A673 (cell line): ENCODE results near the gene CARHSP1. TPM values are rescaled to one million over a fixed set of nuclear protein-coding genes. Genes with fewer than 3 reads are reported as not detected.
"Not testable (repeated sequence)": the region's sequence is repeated elsewhere in the genome, so short reads cannot be mapped to it uniquely, and the experiment has no call there.

Experiments
- BruUV-seq: library from RNA; stranded (reverse); fragments of 400-500 nt; replicated peaks from 2 replicates; lab custom pipeline; 2021; lab: Mats Ljungman, UMichigan
- CTCF ChIA-PET: fragments of 300-600 bp; sonication (Branson Sonifier 250); formaldehyde crosslinking; loops from one replicate; lab custom pipeline; 2022; ENCODE audit warnings: antibody characterized with exemption; lab: Charles Lee
- POLR2A ChIA-PET: fragments of 300-600 bp; sonication (Branson Sonifier 250); formaldehyde crosslinking; loops from one replicate; lab custom pipeline; 2022; ENCODE audit warnings: antibody characterized with exemption; ENCODE audit not compliant: low non-redundant PET; lab: Charles Lee
- DNase-seq: peaks from one replicate; pipeline ENCODE4 v3.0.0-alpha.2; 2015; ENCODE audit warnings: low spot score
- H3K27ac ChIP-seq: fragments of 200-600 bp; sonication (generic); 2 replicates; pipeline ENCODE4 v1.5.1; 2016; ENCODE audit warnings: mixed run types, low read depth, mild to moderate bottlenecking, mixed read lengths, antibody characterized with exemption, low read length; ENCODE audit not compliant: poor library complexity, severe bottlenecking
- H3K27me3 ChIP-seq: fragments of 200-600 bp; sonication (generic); replicated peaks from 2 replicates; pipeline ENCODE4 v1.6.1; 2017; ENCODE audit warnings: mixed run types, low read depth, mild to moderate bottlenecking, mixed read lengths, antibody characterized with exemption, low read length; ENCODE audit not compliant: insufficient read depth, poor library complexity
- H3K36me3 ChIP-seq: fragments of 200-600 bp; sonication (generic); 2 replicates; pipeline ENCODE4 v1.6.1; 2016; ENCODE audit warnings: mixed run types, mild to moderate bottlenecking, mixed read lengths, antibody characterized with exemption, low read length; ENCODE audit not compliant: insufficient read depth, poor library complexity, severe bottlenecking
- H3K4me1 ChIP-seq: fragments of 200-600 bp; sonication (generic); 2 replicates; pipeline ENCODE4 v1.6.1; 2017; ENCODE audit warnings: mixed run types, mild to moderate bottlenecking, mixed read lengths, antibody characterized with exemption, low read length; ENCODE audit not compliant: insufficient read depth, poor library complexity, severe bottlenecking
- H3K4me3 ChIP-seq: fragments of 200-600 bp; sonication (generic); 2 replicates; pipeline ENCODE4 v1.5.1; 2016; ENCODE audit warnings: low read depth, mixed run types, mild to moderate bottlenecking, mixed read lengths, low read length; ENCODE audit not compliant: poor library complexity, severe bottlenecking
- H3K9me3 ChIP-seq: fragments of 200-600 bp; sonication (generic); 2 replicates; pipeline ENCODE4 v1.6.1; 2016; ENCODE audit warnings: mixed run types, low read depth, mild to moderate bottlenecking, mixed read lengths, antibody characterized with exemption, low read length; ENCODE audit not compliant: poor library complexity, severe bottlenecking
- CTCF ChIP-seq: fragments of 300-800, 200-600 bp; sonication (generic); conservative IDR thresholded peaks from 2 replicates; pipeline ENCODE4 v1.5.1; 2017; ENCODE audit warnings: low read depth, mild to moderate bottlenecking, antibody characterized with exemption, low read length, moderate library complexity, mixed read lengths
- EZH2 ChIP-seq: fragments of 200-600 bp; sonication (generic); IDR thresholded peaks from 2 replicates; pipeline ENCODE4 v1.6.1; 2017; ENCODE audit warnings: borderline replicate concordance, low read depth, mild to moderate bottlenecking, mixed read lengths, antibody characterized with exemption, low read length; ENCODE audit not compliant: poor library complexity, severe bottlenecking
- intact Hi-C: fragments of 100-400 bp; cut with micrococcal nuclease; formaldehyde crosslinking; loops from one replicate; pipeline ENCODE4 v1.10.0; 2022; ENCODE audit not compliant: unreplicated experiment
- total RNA-seq: library from RNA; stranded (reverse); gene quantifications from 2 replicates; pipeline ENCODE4 v1.2.3, GENCODE V29; 2021

Gene CARHSP1
- total RNA-seq, 1 experiment from 2014 or later: 316 TPM

GRCh38 chr16:8804313-8804712 lies 64.5 kb downstream of the CARHSP1 start:
- DNase-seq: no peak
- no peak for TF ChIP-seq CTCF
- TF ChIP-seq EZH2: no peak
- CTCF ChIA-PET: no interaction called here
- intact Hi-C loops: no loop called here
- Histone ChIP-seq H3K27me3 (no peaks in the 10 kb centered on the region), H3K4me3 (no peak overlapping the region), H3K27ac (no peak overlapping the region), H3K36me3 (peaks cover 78% of the 10 kb centered on the region), H3K9me3 (no peaks in the 10 kb centered on the region), H3K4me1 (no peaks in the 10 kb centered on the region)
- POLR2A ChIA-PET: no interaction called here
- no TSS peak for BruUV-seq

- H3K9me3 ChIP-seq, intact Hi-C loops, CTCF ChIA-PET, H3K4me3 ChIP-seq, DNase-seq, BruUV-seq, H3K27ac ChIP-seq, H3K27me3 ChIP-seq, POLR2A ChIA-PET, H3K4me1 ChIP-seq: not testable (repeated sequence)
- peaks cover 72% of the 10 kb centered on the region for H3K36me3 ChIP-seq
Observed at GRCh38 chr16:8803733-8804132, 65.1 kb downstream of the CARHSP1 start.

Other genes starting within 250 kb of the CARHSP1 start
- 91.2 and 116 TPM in 2 replicates for gene METTL22, start 247.3 kb downstream of the CARHSP1 start, total RNA-seq
- 6.9 and 8.6 TPM in 2 replicates for gene ABAT, start 194.4 kb downstream of the CARHSP1 start, total RNA-seq
- gene TMEM186, start 71.4 kb downstream of the CARHSP1 start, total RNA-seq: 13.3 and 13.5 TPM in 2 replicates
- gene PMM2, start 71.2 kb downstream of the CARHSP1 start, total RNA-seq: 44.3 and 54.8 TPM in 2 replicates
- not detected in 2 replicates for gene LITAFD, start 13.3 kb upstream of the CARHSP1 start, total RNA-seq
- gene USP7, start 94.9 kb upstream of the CARHSP1 start, total RNA-seq: 228 and 233 TPM in 2 replicates
- gene HAPSTR1, start 222.6 kb upstream of the CARHSP1 start, total RNA-seq: 83.8 and 90.4 TPM in 2 replicates